HG03139 (cell line): Measurements from ENCODE around the gene C4A.
"Not testable (repeated sequence)": the region's sequence is repeated elsewhere in the genome, so short reads cannot be mapped to it uniquely, and the experiment has no call there.

ENCODE experiments used
- ATAC-seq: cut with Tn5 transposase; IDR thresholded peaks from one replicate; pipeline ENCODE4 v1.9.1; 2021; ENCODE audit not compliant: unreplicated experiment

The C4A gene

GRCh38 chr6:32014547-32014946 is 32.7 kb downstream of the C4A start, which contains the start of gene C4B:
C4B (plus strand) TSS chr6:32014795; CDS start chr6:32014846, 51 bp downstream.
- ATAC-seq, result not testable (repeated sequence)

GRCh38 chr6:32022100-32022499 is 40.2 kb downstream of the C4A start:
- ATAC-seq, result not testable (repeated sequence)

GRCh38 chr6:32028631-32029030 is 46.8 kb downstream of the C4A start:
- not testable (repeated sequence) for ATAC-seq

GRCh38 chr6:32029553-32029952 is 47.7 kb downstream of the C4A start:
- ATAC-seq, result not testable (repeated sequence)

GRCh38 chr6:32035283-32036013 is 53.6 kb downstream of the C4A start:
- not testable (repeated sequence) for ATAC-seq

- ATAC-seq, result not testable (repeated sequence)
Observed at GRCh38 chr6:32037136-32037535, 55.3 kb downstream of the C4A start.

- not testable (repeated sequence) for ATAC-seq
Observed at GRCh38 chr6:32037598-32038524, 56.0 kb downstream of the C4A start, which contains the start of gene CYP21A2. CYP21A2 (plus strand) TSS chr6:32038415; CDS start chr6:32038423, 8 bp downstream.

GRCh38 chr6:32038878-32039277 is 57.0 kb downstream of the C4A start:
- ATAC-seq, result not testable (repeated sequence)

- ATAC-seq, result not testable (repeated sequence)
Observed at GRCh38 chr6:32039321-32040274, 57.7 kb downstream of the C4A start.

GRCh38 chr6:32040299-32041049 is 58.6 kb downstream of the C4A start:
- not testable (repeated sequence) for ATAC-seq

- ATAC-seq, result not testable (repeated sequence)
Observed at GRCh38 chr6:32041050-32041321, 59.1 kb downstream of the C4A start.

GRCh38 chr6:32041385-32041784 is 59.5 kb downstream of the C4A start:
- not testable (repeated sequence) for ATAC-seq

- not testable (repeated sequence) for ATAC-seq
Observed at GRCh38 chr6:32042276-32042675, 60.4 kb downstream of the C4A start.

GRCh38 chr6:32043589-32044380 is 61.9 kb downstream of the C4A start:
- ATAC-seq, result not testable (repeated sequence)

GRCh38 chr6:32044916-32045315 is 63.1 kb downstream of the C4A start:
- ATAC-seq, result not testable (repeated sequence)

GRCh38 chr6:32045811-32046449 is 64.1 kb downstream of the C4A start:
- no peak for ATAC-seq

GRCh38 chr6:32046450-32047083 is 64.7 kb downstream of the C4A start:
- ATAC-seq, result no peak

- no peak for ATAC-seq
Observed at GRCh38 chr6:32047084-32047478, 65.2 kb downstream of the C4A start.
